ENCODE data around the gene GNG14.
"Not testable (repeated sequence)": the region's sequence is repeated elsewhere in the genome, so short reads cannot be mapped to it uniquely, and the experiment has no call there.

The GNG14 gene

DNA sequence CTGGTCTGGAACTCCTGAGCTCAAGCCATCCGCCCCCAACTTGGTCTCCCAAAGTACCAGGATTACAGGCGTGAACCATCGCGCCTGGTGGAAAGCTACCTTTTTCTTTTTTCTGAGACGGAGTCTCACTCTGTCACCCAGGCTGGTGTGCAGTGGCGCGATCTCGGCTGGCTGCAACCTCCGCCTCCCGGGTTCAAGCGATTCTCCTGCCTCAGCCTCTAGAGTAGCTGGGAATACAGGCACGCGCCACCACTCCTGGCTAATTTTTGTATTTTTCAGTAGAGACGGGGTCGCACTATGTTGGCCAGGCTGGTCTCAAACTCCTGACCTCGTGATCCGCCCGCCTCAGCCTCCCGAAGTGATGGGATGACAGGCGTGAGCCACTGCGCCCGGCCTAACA, 9.6 kb downstream of the GNG14 start:
- DNase-seq: not testable (repeated sequence)

DNA sequence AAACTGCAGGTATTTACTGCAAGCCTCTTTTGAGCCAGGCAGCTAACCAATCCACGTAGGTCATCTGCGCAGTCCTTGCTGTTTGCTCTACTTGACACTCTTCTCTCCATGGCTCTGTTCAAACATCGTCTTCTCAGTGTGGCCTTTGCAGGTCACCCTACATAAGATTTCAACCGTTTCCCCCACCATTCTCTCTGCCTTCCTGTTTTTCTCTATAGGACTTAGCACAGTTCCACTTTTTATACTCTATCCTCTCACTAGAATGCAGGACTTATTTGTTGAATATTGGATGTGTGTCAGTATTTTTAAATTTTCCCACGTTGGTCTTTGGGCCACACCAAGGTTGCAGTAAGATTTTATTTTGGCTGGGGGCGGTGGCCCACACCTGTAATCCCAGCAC, 10.3 kb downstream of the GNG14 start:
- no peak for DNase-seq

DNA sequence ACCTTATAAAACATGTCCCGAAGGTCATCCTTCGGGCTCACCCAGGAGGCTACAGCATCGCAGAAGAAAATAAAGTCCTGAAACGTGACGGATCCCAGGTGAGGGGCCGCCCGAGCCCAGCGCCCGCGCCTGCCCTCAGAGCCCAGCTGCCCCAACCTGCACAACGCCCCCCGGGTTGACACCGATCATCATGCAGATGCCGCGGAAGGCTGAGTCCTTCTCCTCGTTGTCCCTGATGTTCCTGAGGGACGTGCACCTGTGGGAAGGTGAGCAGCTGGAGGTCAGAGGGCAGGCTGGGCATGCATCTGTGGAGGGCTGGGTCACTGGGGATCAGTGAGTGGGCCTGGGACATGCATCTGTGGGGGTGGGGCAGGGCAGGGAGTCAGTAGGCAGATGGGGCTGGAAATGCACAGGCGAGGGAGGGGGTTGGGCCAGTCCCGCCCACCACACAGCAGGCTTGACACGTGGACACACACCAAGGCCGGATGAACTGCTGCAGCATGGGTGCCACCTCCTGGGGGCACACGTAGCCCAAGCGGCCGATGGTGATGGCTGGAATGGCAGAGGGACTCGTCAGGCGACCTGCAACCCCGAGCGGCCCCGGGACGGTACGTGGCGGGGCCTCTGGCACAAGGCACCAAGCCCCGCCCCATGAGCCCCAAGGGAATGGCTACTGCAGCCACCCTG, 13.9 kb downstream of the GNG14 start:
- DNase-seq: no peak

DNA sequence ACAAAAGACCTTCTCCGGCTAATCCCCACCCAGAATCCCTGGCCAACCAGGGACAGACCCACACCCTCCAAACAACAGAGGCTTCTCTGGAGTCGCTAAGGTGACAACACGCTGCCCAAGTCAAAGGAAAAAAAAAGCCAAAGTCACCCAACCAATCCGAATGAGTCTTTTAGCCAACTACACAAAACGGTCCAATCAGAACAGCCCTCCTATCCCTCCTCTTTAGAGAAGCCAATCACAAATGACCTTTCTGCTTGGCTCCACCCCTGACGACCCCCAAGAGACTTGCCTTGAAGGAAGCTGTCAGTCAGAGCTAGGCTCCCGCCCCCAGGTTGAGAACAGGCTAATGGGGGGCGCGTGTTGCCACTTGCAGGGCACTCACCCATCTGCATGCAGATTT, 15.2 kb downstream of the GNG14 start:
- peak; percentile 64 for DNase-seq

DNA sequence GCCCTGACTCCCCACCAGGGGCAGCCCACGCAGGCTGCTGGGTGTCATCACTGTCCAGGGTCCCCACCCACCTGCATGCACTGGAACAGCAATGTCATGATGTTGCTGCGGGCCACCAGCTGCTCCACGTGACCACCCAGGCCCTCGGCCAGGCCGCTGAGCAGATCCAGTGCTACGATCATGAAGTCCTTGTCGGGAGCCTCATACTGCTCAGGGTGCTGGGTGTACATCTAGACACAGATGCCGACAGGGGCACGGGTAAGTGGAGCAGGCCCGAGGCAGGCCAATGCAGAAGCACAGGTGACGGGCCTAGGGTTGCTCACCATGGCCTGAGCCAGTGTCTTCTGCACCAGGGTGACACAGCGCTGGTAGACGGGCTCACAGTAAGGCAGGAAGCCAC, 17.4 kb downstream of the GNG14 start:
- DNase-seq: no peak

DNA sequence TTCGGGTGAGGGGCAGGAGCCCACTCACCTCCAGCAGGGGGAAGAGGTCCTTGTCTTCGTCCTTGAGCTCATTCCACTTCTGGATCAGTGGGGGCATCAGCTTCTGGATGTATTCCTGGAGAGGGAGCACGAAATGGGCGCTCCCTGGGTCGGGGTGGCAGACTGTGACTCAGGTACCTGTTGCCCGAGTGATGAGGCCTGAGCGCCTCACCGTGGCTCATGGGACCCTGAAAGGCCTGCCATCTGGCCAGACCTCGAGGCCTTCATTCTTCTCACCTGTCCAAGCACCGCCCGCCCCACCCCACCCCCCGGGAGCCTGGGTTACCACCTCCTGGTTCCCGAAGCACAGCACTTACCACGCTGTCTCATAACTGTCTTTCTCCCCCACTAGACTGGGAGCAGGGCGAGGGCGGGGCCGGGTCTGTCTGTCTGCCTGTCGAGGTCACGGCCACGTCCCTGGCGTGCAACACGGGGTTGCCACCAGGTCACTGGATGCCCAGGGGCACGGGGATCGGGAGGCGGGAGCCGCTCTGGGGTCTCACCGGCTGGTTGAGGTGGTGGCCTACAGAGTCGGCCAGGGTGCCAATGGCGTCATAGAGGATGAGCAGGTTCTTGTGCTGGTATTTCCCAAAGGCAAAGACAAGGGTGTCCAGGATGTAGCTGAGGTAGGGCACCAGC, 18.0 kb downstream of the GNG14 start:
- DNase-seq: no peak

DNA sequence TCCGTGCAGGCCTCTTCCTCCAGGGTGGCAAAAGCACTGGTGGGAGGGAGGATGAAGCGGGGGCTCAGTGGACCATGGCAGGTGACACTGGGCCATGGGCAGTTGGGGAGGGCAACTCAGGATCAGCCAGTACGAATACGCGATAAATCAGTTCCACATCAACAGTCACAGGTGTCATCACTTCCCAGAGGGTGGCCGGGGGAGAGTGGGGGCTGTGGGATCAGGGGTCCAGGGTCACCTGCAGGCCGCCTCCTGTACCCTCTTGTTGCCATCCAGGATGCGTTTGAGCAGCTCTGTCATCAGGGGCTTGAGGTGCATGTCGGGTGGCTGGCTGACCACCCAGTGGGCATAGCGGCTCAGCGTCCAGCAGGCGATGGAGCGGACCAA, 18.5 kb downstream of the GNG14 start:
- no peak for DNase-seq

DNA sequence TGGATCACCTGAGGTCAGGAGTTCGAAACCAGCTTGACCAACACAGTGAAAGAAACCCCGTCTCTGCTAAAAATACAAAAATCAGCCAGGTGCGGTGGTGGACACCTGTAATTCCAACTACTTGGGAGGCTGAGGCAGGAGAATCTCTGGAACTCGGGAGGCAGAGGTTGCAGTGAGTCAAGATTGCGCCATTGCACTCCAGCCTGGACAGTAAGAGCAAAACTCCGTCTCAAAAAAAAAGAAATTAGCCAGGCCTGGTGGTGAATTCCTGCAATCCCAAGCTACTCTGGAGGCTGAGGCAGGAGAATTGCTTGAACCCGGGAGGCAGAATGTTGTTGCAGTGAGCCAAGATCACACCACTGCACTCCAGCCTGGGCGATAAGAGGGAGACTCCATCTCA, 20.8 kb downstream of the GNG14 start:
- DNase-seq: no peak

DNA sequence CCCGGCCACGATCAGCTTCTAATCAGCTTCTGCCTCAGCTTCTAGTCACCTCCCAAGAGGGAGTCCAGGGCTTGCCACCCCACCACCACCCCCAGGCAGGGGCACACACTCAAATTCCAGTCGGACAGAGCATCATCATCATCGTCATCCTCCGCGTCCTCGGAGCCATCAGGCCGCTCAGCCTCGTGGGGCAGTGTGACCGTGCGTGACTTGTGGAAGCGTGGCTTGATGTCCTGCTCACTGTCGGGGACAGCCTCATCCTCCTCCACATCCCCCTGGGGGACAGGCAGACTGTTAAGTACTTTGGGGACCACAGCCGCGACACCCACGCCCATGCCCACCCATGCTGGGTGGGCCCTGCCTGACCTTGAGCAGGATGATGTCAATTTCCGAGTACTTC, 23.4 kb downstream of the GNG14 start:
- DNase-seq: no peak

DNA sequence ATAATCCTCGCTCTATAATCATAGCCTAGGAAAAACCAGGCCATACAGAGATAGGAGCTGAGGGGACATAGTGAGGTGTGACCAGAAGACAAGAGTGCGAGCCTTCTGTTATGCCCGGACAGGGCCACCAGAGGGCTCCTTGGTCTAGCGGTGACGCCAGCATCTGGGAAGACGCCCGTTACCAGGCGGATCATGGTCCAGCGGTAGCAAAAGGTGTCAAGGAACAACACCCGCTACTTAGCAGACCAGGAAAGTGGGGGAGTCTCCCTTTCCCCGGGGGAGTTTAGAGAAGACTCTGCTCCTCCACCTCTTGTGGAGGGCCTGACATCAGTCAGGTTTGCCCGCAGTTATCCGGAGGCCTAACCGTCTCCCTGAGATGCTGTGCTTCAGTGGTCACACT, 24.3 kb downstream of the GNG14 start:
- not testable (repeated sequence) for DNase-seq

DNA sequence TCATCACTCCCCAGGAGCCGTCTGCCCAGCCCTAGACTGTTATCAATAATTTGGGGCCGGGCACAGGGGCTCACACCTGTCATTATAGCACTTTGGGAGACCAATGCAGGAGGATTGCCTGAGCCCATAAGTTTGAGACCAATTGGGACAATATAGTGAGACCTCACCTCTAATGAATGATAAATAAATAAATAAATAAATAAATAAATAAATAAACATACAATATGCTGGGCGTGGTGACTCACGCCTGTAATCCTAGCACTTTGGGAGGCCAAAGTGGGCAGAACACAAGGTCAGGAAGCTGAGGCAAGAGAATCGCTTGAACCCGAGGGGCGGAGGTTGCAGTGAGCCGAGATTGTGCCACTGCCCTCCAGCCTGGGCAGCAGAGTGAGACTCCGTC, 25.5 kb downstream of the GNG14 start:
- DNase-seq: not testable (repeated sequence)

DNA sequence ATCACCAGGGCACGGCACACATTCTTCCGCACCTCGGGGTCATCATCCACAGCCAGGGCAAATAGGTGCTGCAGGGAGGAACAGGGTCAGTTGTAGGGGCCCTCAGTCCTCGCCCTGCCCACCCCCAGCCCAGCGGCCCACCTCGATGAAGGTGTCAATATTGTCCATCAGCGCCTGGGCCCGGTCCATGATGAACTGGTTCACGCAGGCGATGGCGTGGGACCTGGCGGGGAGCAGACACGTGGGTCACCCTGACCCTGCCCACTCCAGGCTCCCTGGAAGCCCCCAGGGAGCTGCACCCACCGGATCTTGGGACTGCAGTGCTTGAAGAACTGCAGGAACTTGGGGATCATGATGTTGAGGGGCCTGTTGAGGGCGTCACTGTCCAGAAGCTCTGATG, 27.3 kb downstream of the GNG14 start:
- DNase-seq: no peak

DNA sequence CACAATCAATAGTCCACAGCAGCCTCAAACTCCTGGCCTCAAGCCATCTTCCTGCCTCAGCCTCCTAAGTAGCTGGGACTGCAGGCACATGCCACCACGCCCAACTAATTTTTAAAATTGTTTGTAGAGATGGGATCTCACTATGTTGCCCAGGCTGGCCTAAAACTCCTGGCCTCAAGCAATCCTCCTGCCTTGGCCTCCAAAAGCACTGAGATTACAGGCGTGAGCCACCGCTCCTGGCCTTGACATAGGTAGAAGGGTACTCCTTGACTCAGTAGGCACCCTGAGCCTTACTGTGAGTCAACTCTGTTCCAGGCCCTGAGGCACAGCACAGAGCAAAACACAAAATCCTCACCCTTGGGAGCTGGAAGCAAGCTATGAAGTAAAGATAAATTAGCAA, 28.1 kb downstream of the GNG14 start:
- DNase-seq: no peak

DNA sequence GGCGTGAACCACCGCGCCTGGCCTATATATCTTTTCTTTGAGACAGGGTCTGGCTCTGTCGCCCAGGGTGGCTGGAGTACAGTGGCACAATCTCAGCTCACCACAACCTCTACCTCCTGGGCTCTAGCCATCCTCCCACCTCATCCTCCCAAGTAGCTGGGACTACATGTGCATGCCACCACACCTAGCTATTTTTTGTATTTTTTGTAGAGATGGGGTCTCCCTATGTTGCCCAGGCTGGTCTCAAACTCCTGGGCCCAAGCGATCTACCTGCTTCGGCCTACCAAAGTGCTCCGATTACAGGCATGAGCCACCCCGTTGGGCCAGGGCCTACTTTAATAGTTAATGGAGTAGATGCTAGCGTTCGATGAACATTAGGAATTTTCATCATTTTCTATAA, 32.5 kb downstream of the GNG14 start:
- no peak for DNase-seq

DNA sequence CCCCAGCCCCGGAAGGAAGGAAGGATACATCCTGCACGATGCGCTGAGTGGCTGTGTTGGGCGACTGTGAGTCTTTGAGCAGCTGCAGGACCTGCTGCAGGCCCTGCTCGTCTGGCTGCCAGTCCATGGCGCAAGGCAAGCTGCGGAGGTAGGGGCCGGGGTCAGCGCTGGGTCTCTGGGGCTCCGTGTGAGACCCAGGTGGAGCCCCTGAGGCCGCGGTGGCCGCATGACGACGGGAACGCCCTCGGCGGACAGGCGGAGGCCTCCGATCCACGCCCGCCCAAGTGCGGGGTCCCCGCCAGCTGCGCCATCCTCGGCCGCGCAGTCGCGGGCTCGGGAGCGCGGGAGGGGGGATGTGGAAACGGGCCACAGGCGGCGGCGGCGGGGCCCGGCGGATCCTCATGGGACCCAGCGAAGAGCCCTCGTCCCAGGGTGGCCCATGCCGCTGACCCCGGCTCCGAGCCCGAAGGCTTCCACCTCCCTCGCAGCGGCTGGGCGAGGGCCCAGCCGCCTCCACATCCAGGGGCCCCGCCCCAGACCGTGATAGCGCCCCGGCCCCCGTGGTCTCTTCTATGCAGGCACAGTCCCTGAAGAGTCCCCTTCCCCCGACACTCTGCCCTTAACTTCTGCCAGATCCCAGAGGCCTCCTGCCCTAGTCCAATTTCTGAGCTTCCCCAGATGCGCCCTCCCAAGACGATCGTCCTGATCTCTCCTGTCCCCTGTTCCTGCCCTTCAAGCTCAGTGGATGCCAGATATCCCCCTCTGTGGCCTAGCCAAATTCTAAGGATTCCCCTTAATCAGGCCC, 33.3 kb downstream of the GNG14 start:
- DNase-seq: no peak

DNA sequence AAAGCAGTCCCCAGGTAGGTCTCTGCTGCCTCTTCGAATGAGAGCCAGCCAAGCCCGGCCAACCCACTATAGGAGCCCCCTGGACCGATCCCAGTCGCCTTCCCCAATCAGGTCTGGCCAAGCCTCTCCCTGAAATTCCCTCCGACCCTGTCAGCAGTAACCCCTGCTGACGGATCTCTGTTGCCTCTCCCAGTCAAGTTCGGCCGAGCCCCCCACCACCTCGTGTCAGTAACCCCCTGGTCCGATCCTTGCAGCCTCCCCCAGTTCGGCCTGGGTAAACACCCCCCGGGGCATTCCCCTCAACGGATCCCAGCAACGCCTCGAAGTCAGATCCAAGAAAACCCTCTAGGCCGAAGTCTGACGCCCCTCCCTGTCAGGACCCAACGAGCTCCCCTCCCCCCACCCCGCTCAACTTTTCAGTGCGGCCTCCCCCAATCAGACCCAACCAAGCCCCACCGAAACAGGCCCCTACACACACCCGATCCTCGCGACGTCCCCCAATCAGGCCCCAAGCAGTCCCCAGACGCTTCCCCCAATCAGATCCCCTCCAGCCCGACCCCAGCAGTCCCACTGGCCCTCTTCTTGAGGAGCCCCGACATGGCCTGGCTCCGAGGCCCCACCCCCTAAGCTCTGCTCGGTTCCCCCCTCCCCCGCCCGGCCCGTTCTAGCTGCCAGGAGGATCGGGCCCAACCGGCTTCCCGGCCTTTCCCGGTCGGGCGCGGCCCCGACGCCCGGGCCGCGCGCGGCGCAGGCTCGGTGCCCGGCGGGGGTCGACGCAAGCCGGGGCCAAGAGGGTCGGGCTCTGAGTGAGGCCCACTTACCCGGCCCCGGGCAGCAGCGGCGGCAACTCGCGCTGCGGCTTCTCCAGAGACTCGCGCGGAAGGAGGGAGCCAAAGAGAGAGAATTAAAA, 34.1 kb downstream of the GNG14 start:
- DNase-seq: no peak

DNA sequence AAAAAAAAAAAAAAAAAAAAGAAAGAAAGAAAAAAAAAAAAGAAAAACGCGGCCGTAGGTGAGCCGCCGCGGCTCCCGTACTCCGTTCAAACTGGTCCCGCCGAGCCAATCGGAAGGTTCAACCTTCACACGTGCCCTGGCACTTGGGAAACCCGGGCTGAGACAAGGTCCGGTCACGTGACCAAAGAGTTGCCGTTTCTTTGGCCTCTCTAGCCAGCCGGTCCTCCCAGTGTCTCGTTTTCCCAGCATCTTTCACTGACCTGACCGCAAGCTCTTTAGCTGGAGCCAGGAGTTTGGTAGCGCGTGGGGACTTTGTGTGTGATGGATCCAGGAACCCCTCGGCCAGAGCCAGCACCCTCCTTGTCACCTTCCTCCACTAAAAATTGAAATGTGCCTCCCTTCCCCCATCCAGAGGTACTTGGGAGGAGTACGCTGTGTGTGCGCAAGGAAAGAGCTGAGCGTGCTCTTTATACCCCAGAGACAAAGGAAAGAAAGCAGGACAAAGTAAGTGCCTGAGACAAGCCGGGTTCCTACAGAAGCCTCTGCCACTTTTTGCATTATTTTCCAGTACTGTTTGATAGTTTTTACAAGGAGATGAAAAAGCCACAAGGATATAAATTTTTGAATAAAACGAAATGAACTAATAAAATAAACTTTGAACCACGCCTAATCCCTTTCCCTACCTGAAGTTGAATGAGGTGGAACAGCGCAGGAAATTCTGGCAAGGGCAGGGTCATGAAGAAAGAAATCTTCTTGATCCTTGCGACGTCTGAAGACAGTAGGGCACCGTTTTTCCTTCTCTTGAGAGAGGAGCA, 35.0 kb downstream of the GNG14 start:
- peak; percentile 95 for DNase-seq

DNA sequence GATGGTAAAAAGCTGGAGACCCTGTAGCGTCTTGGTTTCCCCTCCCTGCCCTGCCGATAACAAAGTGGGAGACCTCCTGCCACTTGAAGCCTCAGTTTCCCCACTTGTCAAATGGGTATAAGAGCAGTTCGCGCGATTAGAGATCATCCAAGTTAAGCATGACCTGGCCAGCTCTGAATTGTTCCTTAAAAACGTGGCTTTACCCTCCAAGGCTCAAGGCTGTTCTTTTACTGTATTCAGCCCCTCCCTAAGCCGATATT, 35.5 kb downstream of the GNG14 start:
- DNase-seq: no peak

DNA sequence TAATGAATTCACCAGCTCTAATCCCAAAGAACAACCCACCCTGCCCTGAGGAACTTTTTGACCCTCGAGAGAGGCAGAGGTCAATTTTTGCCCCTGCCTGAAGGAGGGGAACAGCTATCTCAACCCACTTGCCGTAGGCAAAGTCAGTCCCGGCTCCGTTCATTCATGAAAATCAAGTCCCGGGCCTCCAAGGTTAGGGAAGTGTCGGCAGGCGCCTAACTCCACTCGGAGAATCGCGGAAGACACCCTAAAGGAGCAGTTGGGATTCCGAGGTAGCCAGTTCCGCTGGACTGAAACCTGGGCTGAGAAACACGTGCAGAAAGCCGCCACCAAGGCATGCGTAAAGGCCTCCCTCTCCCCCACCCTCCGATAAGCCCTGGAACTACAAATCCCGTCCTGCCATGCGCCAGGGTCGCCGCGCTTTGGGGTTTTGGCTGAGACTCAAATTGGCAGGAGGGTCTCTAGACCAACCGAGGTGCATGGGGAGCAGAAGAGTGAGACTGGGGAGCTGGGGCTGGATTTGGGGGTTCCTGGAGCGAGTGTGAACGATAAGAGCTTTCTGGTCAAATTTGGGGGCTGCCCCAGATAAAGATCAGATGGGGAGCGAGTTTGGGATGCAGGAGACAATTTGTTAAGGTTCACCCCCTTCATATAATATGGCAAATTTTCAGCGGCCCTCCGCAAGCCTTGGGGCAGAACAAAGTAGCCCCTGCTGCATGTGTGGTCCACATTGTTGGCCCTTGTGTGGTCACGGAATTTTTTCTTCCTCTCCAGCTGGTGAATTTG, 36.0 kb downstream of the GNG14 start, which contains the start of gene TNPO2:
TNPO2 (minus strand) TSS at position 292 of the 786 bp plus-strand sequence. CDS start 2,955 bp downstream, outside the sequence.
- peak; percentile 63 for DNase-seq

DNA sequence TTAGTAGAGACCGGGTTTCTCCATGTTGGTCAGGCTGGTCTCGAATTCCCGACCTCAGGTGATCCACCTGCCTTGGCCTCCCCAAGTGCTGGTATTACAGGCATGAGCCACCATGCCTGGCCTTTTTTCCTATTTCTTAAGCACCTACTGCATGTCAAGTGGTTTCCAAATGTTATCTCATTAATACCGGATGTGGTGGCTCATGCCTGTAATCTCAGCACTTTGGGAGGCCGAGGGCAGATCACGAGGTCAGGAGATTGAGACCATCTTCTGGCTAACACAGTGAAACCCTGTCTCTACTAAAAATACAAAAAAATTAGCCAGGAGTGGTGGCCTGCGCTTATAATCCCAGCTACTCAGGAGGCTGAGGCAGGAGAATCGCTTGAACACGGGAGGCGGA, 37.8 kb downstream of the GNG14 start:
- not testable (repeated sequence) for DNase-seq

DNA sequence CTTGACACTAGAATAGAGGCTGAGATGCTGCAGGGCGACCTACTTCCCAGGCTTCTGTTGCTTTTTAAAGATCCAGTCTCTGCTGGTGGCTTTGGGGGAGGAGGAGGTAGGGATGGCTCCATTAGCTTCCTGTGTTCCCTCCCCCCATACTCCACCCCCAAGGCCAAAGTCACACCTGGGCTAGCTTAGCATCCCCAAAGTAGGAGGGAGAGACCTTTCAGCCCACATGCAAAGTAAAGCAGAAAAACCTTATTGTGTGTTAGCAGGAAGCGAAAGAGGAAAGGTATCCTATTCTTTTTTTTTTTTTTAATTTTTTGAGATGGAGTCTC, 39.2 kb downstream of the GNG14 start:
- no peak for DNase-seq

Measured in DMS 273 treated with DMSO at 0.1 percent for 48 hours (cell line).